Heart left ventricle (tissue), 16 donors: ENCODE results near the gene SULT1A3. TPM values are rescaled to one million over a fixed set of nuclear protein-coding genes. Genes with fewer than 3 reads are reported as not detected.
"Not testable (repeated sequence)": the region's sequence is repeated elsewhere in the genome, so short reads cannot be mapped to it uniquely, and the experiment has no call there.

Source experiments
- ATAC-seq, 4 donors: fragments of 200-7000 bp; cut with Tn5 transposase; one replicate each; pipeline ENCODE4 v1.9.1; 2020 to 2022; ENCODE audit warnings: moderate library complexity in 4 of 4, mild to moderate bottlenecking in 3 of 4, moderate number of reproducible peaks in 1 of 4
- DNase-seq, 5 donors: peaks; one replicate each; pipeline ENCODE4 v3.0.0-alpha.2; 2020
- H3K27ac ChIP-seq, 12 donors: fragments of 200-600 bp; sonication (generic) in 4 of 12; one replicate each; pipeline versions ENCODE4 v1.5.0 to v1.8.0; 2016 to 2022; ENCODE audit warnings: mild to moderate bottlenecking in 2 of 12
- H3K27me3 ChIP-seq, 9 donors: fragments of 200-600 bp; sonication (generic) in 2 of 9; one replicate each; pipeline versions ENCODE4 v1.5.1 to v1.8.0; 2016 to 2022; ENCODE audit warnings: mild to moderate bottlenecking in 3 of 9
- H3K36me3 ChIP-seq, 9 donors: fragments of 200-600 bp; sonication (generic) in 2 of 9; one replicate each; pipeline versions ENCODE4 v1.5.0 to v1.8.0; 2018 to 2022; ENCODE audit warnings: mild to moderate bottlenecking in 2 of 9
- H3K4me1 ChIP-seq, 12 donors: fragments of 200-600 bp; sonication (generic) in 4 of 12; one replicate each; pipeline versions ENCODE4 v1.5.0 to v1.8.0; 2016 to 2022; ENCODE audit warnings: mild to moderate bottlenecking in 3 of 12
- H3K4me3 ChIP-seq, 12 donors: fragments of 200-600 bp; sonication (generic) in 4 of 12; one replicate each; pipeline versions ENCODE4 v1.5.0 to v1.8.0; 2017 to 2022; ENCODE audit warnings: mild to moderate bottlenecking in 9 of 12, moderate library complexity in 4 of 12
- H3K9me3 ChIP-seq, 12 donors: fragments of 200-600 bp; sonication (generic) in 4 of 12; one replicate each; pipeline versions ENCODE4 v1.5.0 to v1.8.0; 2016 to 2022; ENCODE audit warnings: mild to moderate bottlenecking in 1 of 12
- CTCF ChIP-seq, 12 donors: fragments of 200-600 bp; sonication (generic) in 4 of 12; IDR thresholded peaks; one replicate each; pipeline versions ENCODE4 v1.5.0 to v1.8.0; 2018 to 2022; ENCODE audit warnings: antibody characterized with exemption in 12 of 12, mild to moderate bottlenecking in 5 of 12
- POLR2A ChIP-seq, 2 donors: fragments of 450-650 bp; IDR thresholded peaks; one replicate each; pipeline ENCODE4 v1.6.1; 2017; ENCODE audit warnings: antibody characterized with exemption in 2 of 2, mild to moderate bottlenecking in 2 of 2, moderate library complexity in 2 of 2
- WGBS, 4 donors: extraction: QIAGEN DNeasy Blood & Tissue Kit in 2 of 4; methylation state at CpG; one replicate each; pipeline versions ENCODE4 v1.1.5 to v1.1.7; 2013 to 2018; 5-methylcytosine and 5-hydroxymethylcytosine counted together
- intact Hi-C, 10 donors: fragments of 100-400 bp; cut with DNase I; formaldehyde crosslinking; loops; one replicate each; pipeline versions ENCODE4 v1.11.1 to v1.14.2; 2022
- long read RNA-seq, 3 donors: library from polyadenylated mRNA; unstranded; transcript quantifications; one replicate each; pipeline ENCODE4 v2.0.0, GENCODE V29; 2020 to 2021
- polyA plus RNA-seq, 2 donors: library from polyadenylated mRNA; stranded (reverse); fragments of 200-250 nt; gene quantifications; one replicate each; pipeline ENCODE4 v1.2.3, GENCODE V29; 2013
- total RNA-seq, 9 donors: library from RNA; depleted of rRNA in 2 of 9; stranded (reverse); fragments of >200 nt in 2 of 9; fragmentation: NEBNext Ultra II Directional in 3 of 9; extraction: Animal tissue kit (Norgen Biotek cat#: 25700) in 3 of 9; gene quantifications; one replicate each; pipeline versions ENCODE4 v1.1.0 to v1.2.4, GENCODE V29; 2016 to 2023
- donor health status: ischemic (EF 13 %, LVEDD 7.1; RV severe dilation, severe dysfunction).
- donor health status: healthy with polysubstance abuse.
- donor health status: DM: no; HTN: yes; CAD: no.
- donor health status: DM: no; HTN: no; CAD: no.
- donor health status: ischemic (EF 25% LVEDD 6.9; RV normal size, moderate dysfunction).
- donor health status: ischemic (EF 25% LVEDD 5.7; RV mildly dilated, moderate dysfunction).
- donor health status: healthy.
- donor health status: DM: yes; HTN: yes; CAD: no.
- donor health status: ischemic (EF 35%, LVEDD 5.7; RV mildly dilated, moderate dysfunction).
- donor health status: nonischemic (EF 11% LVEDD 7.7; RV severe dilation, severe dysfunction).
- donor health status: DM: yes; HTN: yes; CAD: no.
- donor health status: PGD.
- donor health status: ischemic (EF 29% LVEDD 5.4; RV normal size, mild dysfunction).
- donor health status: nonischemic (EF 23%, LVEDD 6.1; RV moderate dilation, normal function).

The SULT1A3 gene
- 10 to 100 TPM in 3 of 9 donors, 1 to 10 TPM in 6; 1.2 to 14.9 (median 9.7) TPM for total RNA-seq
- polyA plus RNA-seq, result 10 to 100 TPM in 1 of 2 donors, 1 to 10 TPM in 1; 5.2 to 10.8 TPM
- long read RNA-seq, donor 1, partial matches to known transcripts, result 0 of 5 reads
- long read RNA-seq, donor 1, other reads (novel, unspliced or antisense), result 1 of 5 reads
- long read RNA-seq, donor 2, transcript SULT1A3-201 (8 exons, 1,097 nt), result major isoform, 6 of 10 reads
- long read RNA-seq, donor 2, partial matches to known transcripts, result 3 of 10 reads
- long read RNA-seq, donor 2, other reads (novel, unspliced or antisense), result 1 of 10 reads
- long read RNA-seq, donor 3, partial matches to known transcripts, result 0 of 3 reads
- long read RNA-seq, donor 3, other reads (novel, unspliced or antisense), result 1 of 3 reads

- intact Hi-C loops, H3K27ac ChIP-seq, DNase-seq, H3K9me3 ChIP-seq, H3K4me3 ChIP-seq, H3K27me3 ChIP-seq, H3K4me1 ChIP-seq, H3K36me3 ChIP-seq: not testable (repeated sequence)
- ATAC-seq, result peak; percentile 34 to 61 (median 44)
- WGBS, 4 donors, result no CpG with 5 or more reads among the region's 3 CpGs
These were observed at the start of gene SULT1A3 for GRCh38 chr16:30199049-30199448. Gene SULT1A3, plus strand, starts transcription at chr16:30199255. Its CDS starts 1,474 bp downstream, at chr16:30200729.

- Histone ChIP-seq H3K36me3 (no peaks in the 10 kb centered on the region), H3K4me3 (no peak overlapping the region), H3K27me3 (no peaks in the 10 kb centered on the region), H3K27ac (no peak overlapping the region), H3K4me1 (peaks cover 0 to 6% (median 0%) of the 10 kb centered on the region in 12 donors), H3K9me3 (peaks cover 0 to 16% (median 8%) of the 10 kb centered on the region in 12 donors)
- TF ChIP-seq POLR2A (IDR thresholded peaks at IDR 0.05), result no peak
- ATAC-seq (no peak), DNase-seq (no peak)
- intact Hi-C loops, result no loop called here
- WGBS, 4 donors, result 80 to 91% (median 90%) methylated on average over 6 to 7 of the region's 7 CpGs
These were observed 48.0 kb upstream of the SULT1A3 start for GRCh38 chr16:30151091-30151490.

- TF ChIP-seq POLR2A (IDR thresholded peaks at IDR 0.05), result no peak
- no peak for TF ChIP-seq CTCF (IDR thresholded peaks at IDR 0.05)
- no peaks in the 10 kb centered on the region for H3K27me3 ChIP-seq
- H3K27ac ChIP-seq, result no peak overlapping the region
- 92 to 95% (median 94%) methylated on average over 9 of the region's 9 CpGs for WGBS, 4 donors
- no peaks in the 10 kb centered on the region for H3K36me3 ChIP-seq
- intact Hi-C loops, result no loop called here
- H3K4me1 ChIP-seq, result peaks cover 0 to 6% (median 0%) of the 10 kb centered on the region in 12 donors
- H3K4me3 ChIP-seq, result no peak overlapping the region
- H3K9me3 ChIP-seq, result peaks cover 0 to 16% (median 8%) of the 10 kb centered on the region in 12 donors
- DNase-seq (no peak), ATAC-seq (no peak)
These were observed 46.5 kb upstream of the SULT1A3 start for GRCh38 chr16:30152517-30152916.

- ATAC-seq (no peak), DNase-seq (no peak)
- no peak for TF ChIP-seq POLR2A (IDR thresholded peaks at IDR 0.05)
- TF ChIP-seq CTCF (IDR thresholded peaks at IDR 0.05), result no peak
- H3K4me1 ChIP-seq, result peaks cover 0 to under 1% (median 0%) of the 10 kb centered on the region in 12 donors
- WGBS, 4 donors, result 93 to 98% (median 97%) methylated on average over 5 of the region's 5 CpGs
- no peaks in the 10 kb centered on the region for H3K36me3 ChIP-seq
- no peak overlapping the region for H3K27ac ChIP-seq
- intact Hi-C loops, result no loop called here
- no peaks in the 10 kb centered on the region for H3K27me3 ChIP-seq
- H3K4me3 ChIP-seq, result no peak overlapping the region
- H3K9me3 ChIP-seq, result no peaks in the 10 kb centered on the region
These were observed 43.9 kb upstream of the SULT1A3 start for GRCh38 chr16:30155188-30155587.

GRCh38 chr16:30157214-30157613 lies 41.8 kb upstream of the SULT1A3 start:
- no peaks in the 10 kb centered on the region for H3K9me3 ChIP-seq
- ATAC-seq, result no peak
- WGBS, 4 donors, result 60 to 79% (median 75%) methylated on average over 1 of the region's 1 CpG
- H3K27me3 ChIP-seq, result no peaks in the 10 kb centered on the region
- no peaks in the 10 kb centered on the region for H3K4me1 ChIP-seq
- intact Hi-C loops, result no loop called here
- H3K36me3 ChIP-seq, result no peaks in the 10 kb centered on the region
- TF ChIP-seq POLR2A (IDR thresholded peaks at IDR 0.05) (no peak), CTCF (IDR thresholded peaks at IDR 0.05) (no peak)
- no peak for DNase-seq
- H3K4me3 ChIP-seq, result no peak overlapping the region
- no peak overlapping the region for H3K27ac ChIP-seq
